ENCODE results near the gene RTN4IP1.

- no peak for TF ChIP-seq CTCF (IDR thresholded peaks at IDR 0.05)
- no peak for TF ChIP-seq POLR2A (IDR thresholded peaks at IDR 0.05)
Measured at GRCh38 chr6:106551155-106551554, 78.1 kb downstream of the RTN4IP1 start.
